Stomach (tissue), 9 donors: Measurements from ENCODE around the gene ALPP. TPM values are rescaled to one million over a fixed set of nuclear protein-coding genes. Genes with fewer than 3 reads are reported as not detected.
A peak's percentile ranks its signal among the peaks of the same experiment; 100 is the strongest.
"Not testable (repeated sequence)": the region's sequence is repeated elsewhere in the genome, so short reads cannot be mapped to it uniquely, and the experiment has no call there.

ENCODE experiments used
- DNase-seq, 2 donors: peaks; one replicate each; pipeline versions ENCODE4 v3.0.0 to v3.0.0-alpha.2; 2013 to 2019
- H3K27ac ChIP-seq, 5 donors: fragments of 200-600 bp in 4 of 5; sonication (generic) in 4 of 5; one replicate each; pipeline ENCODE4 v1.5.1; 2013 to 2019; ENCODE audit warnings: mild to moderate bottlenecking in 1 of 5, moderate library complexity in 1 of 5
- H3K27me3 ChIP-seq, 3 donors: fragments of 200-600 bp; sonication (generic); one replicate each; pipeline ENCODE4 v1.5.1; 2017 to 2019; ENCODE audit warnings: mixed run types in 1 of 3
- H3K36me3 ChIP-seq, 4 donors: fragments of 200-600 bp; sonication (generic); 1 replicate in 3 of 4; 2 replicates in 1 of 4; pipeline ENCODE4 v1.5.1; 2016 to 2019
- H3K4me1 ChIP-seq, 4 donors: fragments of 200-600 bp; sonication (generic); one replicate each; pipeline ENCODE4 v1.5.1; 2016 to 2019
- H3K4me3 ChIP-seq, 4 donors: fragments of 200-600 bp; sonication (generic) in 3 of 4; one replicate each; pipeline ENCODE4 v1.5.1; 2016 to 2019; ENCODE audit warnings: mild to moderate bottlenecking in 1 of 4
- H3K9me3 ChIP-seq, 4 donors: fragments of 200-600 bp; sonication (generic); one replicate each; pipeline ENCODE4 v1.5.1; 2016 to 2019
- EP300 ChIP-seq: sonication (generic); formaldehyde crosslinking; IDR thresholded peaks from one replicate; pipeline ENCODE4 v1.6.1; 2017; ENCODE audit warnings: antibody characterized with exemption
- POLR2A ChIP-seq, 4 donors: fragments of 450-650 bp; IDR thresholded peaks; one replicate each; pipeline ENCODE4 v1.6.1; 2016; ENCODE audit warnings: antibody characterized with exemption in 4 of 4, control low read depth in 2 of 4, mild to moderate bottlenecking in 1 of 4, moderate library complexity in 1 of 4
- POLR2AphosphoS5 ChIP-seq, 3 donors: sonication (generic); formaldehyde crosslinking; IDR thresholded peaks; one replicate each; pipeline ENCODE4 v1.6.1; 2016; ENCODE audit warnings: antibody characterized with exemption in 3 of 3
- WGBS, 5 donors: extraction: QIAGEN DNeasy Blood & Tissue Kit in 3 of 5; methylation state at CpG; one replicate each; pipeline versions ENCODE4 v1.1.5 to v1.1.7; 2013 to 2018; 5-methylcytosine and 5-hydroxymethylcytosine counted together
- intact Hi-C: fragments of 100-400 bp; cut with DNase I; formaldehyde crosslinking; loops from one replicate; pipeline ENCODE4 v1.15.1; 2023; ENCODE audit warnings: low total_unique reads
- polyA plus RNA-seq, 3 donors: library from polyadenylated mRNA; stranded (reverse); fragments of 200-250 nt; gene quantifications; one replicate each; pipeline ENCODE4 v1.2.3, GENCODE V29; 2013
- total RNA-seq, 5 donors: library from RNA; depleted of rRNA; stranded (reverse); fragments of >200 nt; gene quantifications; one replicate each; pipeline versions ENCODE4 v1.1.0 to v1.2.3, GENCODE V29; 2014 to 2016
- TF ChIP-seq, protein P1 (sequence below), 7 experiments: fragments of 450-650 bp in 4 of 7; fragments of 200-600 bp in 3 of 7; sonication (generic) in 3 of 7; IDR thresholded peaks; one replicate each; pipeline ENCODE4 v1.5.1; 2016 to 2019; ENCODE audit warnings: antibody characterized with exemption in 7 of 7, control low read depth in 2 of 7, mild to moderate bottlenecking in 1 of 7
- donor health status: healthy with polysubstance abuse.
- donor health status: Bipolar disorder and iron deficiency.
- donor health status: healthy.

ALPP gene
- total and polyA plus RNA-seq, 8 donors: not detected

- 77 to 95% (median 90%) methylated on average over 8 to 11 of the region's 11 CpGs for WGBS, 5 donors
- peak in 1 of 2 donors; percentile 11 for DNase-seq
- no peaks in the 10 kb centered on the region for H3K4me1 ChIP-seq
- no peak overlapping the region for H3K4me3 ChIP-seq
- H3K27me3 ChIP-seq: peaks cover 5 to 29% (median 6%) of the 10 kb centered on the region in 3 donors
- no peaks in the 10 kb centered on the region for H3K36me3 ChIP-seq
- TF ChIP-seq POLR2A (IDR thresholded peaks at IDR 0.05): no peak
- no peak for TF ChIP-seq POLR2AphosphoS5 (IDR thresholded peaks at IDR 0.05)
- no peak for TF ChIP-seq EP300
- TF ChIP-seq, protein P1, sequence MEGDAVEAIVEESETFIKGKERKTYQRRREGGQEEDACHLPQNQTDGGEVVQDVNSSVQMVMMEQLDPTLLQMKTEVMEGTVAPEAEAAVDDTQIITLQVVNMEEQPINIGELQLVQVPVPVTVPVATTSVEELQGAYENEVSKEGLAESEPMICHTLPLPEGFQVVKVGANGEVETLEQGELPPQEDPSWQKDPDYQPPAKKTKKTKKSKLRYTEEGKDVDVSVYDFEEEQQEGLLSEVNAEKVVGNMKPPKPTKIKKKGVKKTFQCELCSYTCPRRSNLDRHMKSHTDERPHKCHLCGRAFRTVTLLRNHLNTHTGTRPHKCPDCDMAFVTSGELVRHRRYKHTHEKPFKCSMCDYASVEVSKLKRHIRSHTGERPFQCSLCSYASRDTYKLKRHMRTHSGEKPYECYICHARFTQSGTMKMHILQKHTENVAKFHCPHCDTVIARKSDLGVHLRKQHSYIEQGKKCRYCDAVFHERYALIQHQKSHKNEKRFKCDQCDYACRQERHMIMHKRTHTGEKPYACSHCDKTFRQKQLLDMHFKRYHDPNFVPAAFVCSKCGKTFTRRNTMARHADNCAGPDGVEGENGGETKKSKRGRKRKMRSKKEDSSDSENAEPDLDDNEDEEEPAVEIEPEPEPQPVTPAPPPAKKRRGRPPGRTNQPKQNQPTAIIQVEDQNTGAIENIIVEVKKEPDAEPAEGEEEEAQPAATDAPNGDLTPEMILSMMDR (IDR thresholded peaks at IDR 0.05): no peak
- intact Hi-C loops: no loop called here
- no peaks in the 10 kb centered on the region for H3K9me3 ChIP-seq
- H3K27ac ChIP-seq: no peak overlapping the region
These were observed 27.5 kb downstream of the ALPP start for GRCh38 chr2:232405943-232406510.

GRCh38 chr2:232406556-232407310, 28.2 kb downstream of the ALPP start, which contains the start of gene ALPG:
ALPG (plus strand) TSS chr2:232406844; CDS start chr2:232406895, 51 bp downstream.
- intact Hi-C loops: no loop called here
- peak in 1 of 2 donors; percentile 18 for DNase-seq
- peaks cover 5 to 34% (median 6%) of the 10 kb centered on the region in 3 donors for H3K27me3 ChIP-seq
- no peaks in the 10 kb centered on the region for H3K9me3 ChIP-seq
- TF ChIP-seq, protein P1 (IDR thresholded peaks at IDR 0.05): no peak
- TF ChIP-seq POLR2A (IDR thresholded peaks at IDR 0.05) (no peak), EP300 (no peak), POLR2AphosphoS5 (IDR thresholded peaks at IDR 0.05) (no peak)
- H3K27ac ChIP-seq: no peak within 1 kb of the TSS
- H3K4me3 ChIP-seq: no peak within 1 kb of the TSS
- H3K36me3 ChIP-seq: no peaks in the 10 kb centered on the region
- H3K4me1 ChIP-seq: no peaks in the 10 kb centered on the region
- WGBS, 5 donors: 82 to 91% (median 88%) methylated on average over 8 to 17 of the region's 17 CpGs

DNA sequence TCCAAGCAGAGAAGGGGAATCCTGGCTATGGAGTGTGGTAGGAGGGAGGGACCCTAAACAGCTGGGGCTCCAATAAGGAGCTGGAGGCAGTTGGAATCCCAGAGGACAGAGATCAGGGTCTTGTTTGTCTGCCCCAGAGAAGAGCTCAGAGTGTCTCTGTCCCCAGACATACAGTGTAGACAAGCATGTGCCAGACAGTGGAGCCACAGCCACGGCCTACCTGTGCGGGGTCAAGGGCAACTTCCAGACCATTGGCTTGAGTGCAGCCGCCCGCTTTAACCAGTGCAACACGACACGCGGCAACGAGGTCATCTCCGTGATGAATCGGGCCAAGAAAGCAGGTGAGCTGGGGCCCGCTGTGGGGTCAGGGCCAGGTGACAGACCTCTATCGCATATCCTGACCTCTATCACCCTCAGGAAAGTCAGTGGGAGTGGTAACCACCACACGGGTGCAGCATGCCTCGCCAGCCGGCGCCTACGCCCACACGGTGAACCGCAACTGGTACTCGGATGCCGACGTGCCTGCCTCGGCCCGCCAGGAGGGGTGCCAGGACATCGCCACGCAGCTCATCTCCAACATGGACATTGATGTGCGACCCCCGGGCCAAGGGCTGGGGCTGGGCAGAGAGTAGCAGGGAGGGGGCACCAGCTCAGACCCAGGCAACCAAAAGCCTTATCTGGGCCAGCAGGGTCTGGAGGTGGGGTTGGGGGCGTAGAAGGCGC, 29.0 kb downstream of the ALPP start:
- H3K4me3 ChIP-seq, intact Hi-C loops, H3K27ac ChIP-seq, H3K36me3 ChIP-seq, H3K4me1 ChIP-seq, DNase-seq, H3K9me3 ChIP-seq: not testable (repeated sequence)
- 86 to 90% (median 88%) methylated on average over 3 to 28 of the region's 30 CpGs for WGBS, 5 donors
- peaks cover 5 to 36% (median 6%) of the 10 kb centered on the region in 3 donors for H3K27me3 ChIP-seq

- H3K36me3 ChIP-seq, H3K27ac ChIP-seq, H3K4me3 ChIP-seq, intact Hi-C loops, H3K9me3 ChIP-seq, H3K4me1 ChIP-seq, DNase-seq: not testable (repeated sequence)
- 77 to 92% (median 85%) methylated on average over 4 to 10 of the region's 10 CpGs for WGBS, 5 donors
- H3K27me3 ChIP-seq: peaks cover 5 to 43% (median 6%) of the 10 kb centered on the region in 3 donors
These were observed 29.7 kb downstream of the ALPP start for GRCh38 chr2:232408269-232408668.

DNA sequence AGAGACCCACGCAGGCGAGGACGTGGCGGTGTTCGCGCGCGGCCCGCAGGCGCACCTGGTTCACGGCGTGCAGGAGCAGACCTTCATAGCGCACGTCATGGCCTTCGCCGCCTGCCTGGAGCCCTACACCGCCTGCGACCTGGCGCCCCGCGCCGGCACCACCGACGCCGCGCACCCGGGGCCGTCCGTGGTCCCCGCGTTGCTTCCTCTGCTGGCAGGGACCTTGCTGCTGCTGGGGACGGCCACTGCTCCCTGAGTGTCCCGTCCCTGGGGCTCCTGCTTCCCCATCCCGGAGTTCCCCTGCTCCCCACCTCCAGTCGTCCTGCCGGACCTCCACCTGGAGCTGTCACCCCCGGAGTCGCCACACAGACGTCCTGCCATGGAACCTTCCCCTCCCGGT, 31.1 kb downstream of the ALPP start:
- H3K27ac ChIP-seq, DNase-seq, H3K9me3 ChIP-seq, H3K36me3 ChIP-seq, intact Hi-C loops, H3K4me1 ChIP-seq, H3K4me3 ChIP-seq: not testable (repeated sequence)
- 19 to 71% (median 40%) methylated on average over 9 to 40 of the region's 40 CpGs for WGBS, 5 donors
- H3K27me3 ChIP-seq: peaks cover 5 to 53% (median 6%) of the 10 kb centered on the region in 3 donors
